GM12878 (cell line): Measurements from ENCODE around the gene C1orf50. TPM values are rescaled to one million over a fixed set of nuclear protein-coding genes. Genes with fewer than 3 reads are reported as not detected.

Source experiments
- ATAC-seq: fragments of 200-7000 bp; cut with Tn5 transposase; 3 replicates; pipeline ENCODE4 v1.9.1; 2020; ENCODE audit warnings: mild to moderate bottlenecking, moderate library complexity
- BruUV-seq: library from RNA; stranded (reverse); fragments of 400-500 nt; replicated peaks from 2 replicates; lab custom pipeline; 2021; lab: Mats Ljungman, UMichigan
- CTCF ChIA-PET: fragments of 300-600 bp; sonication (Branson Sonifier 250); formaldehyde crosslinking; extraction: SDS; loops from one replicate; lab custom pipeline; 2021; ENCODE audit warnings: inconsistent platforms; lab: Yijun Ruan, JAX
- POLR2A ChIA-PET: fragments of 350-600 bp; formaldehyde crosslinking; extraction: SDS; loops from one replicate; lab custom pipeline; 2021; ENCODE audit warnings: inconsistent platforms; lab: Charles Lee
- RAD21 ChIA-PET: fragments of 300-600 bp; sonication (Branson Sonifier 250); formaldehyde crosslinking; loops from one replicate; lab custom pipeline; 2023; ENCODE audit warnings: antibody characterized with exemption; ENCODE audit not compliant: unreplicated experiment; lab: Charles Lee
- SMC1A ChIA-PET: fragments of 300-600 bp; sonication (Branson Sonifier 250); formaldehyde crosslinking; loops from one replicate; lab custom pipeline; 2023; ENCODE audit not compliant: unreplicated experiment, uncharacterized antibody; lab: Charles Lee
- DNase-seq: peaks from one replicate; pipeline ENCODE4 v3.0.0-alpha.2; 2011; ENCODE audit warnings: low read depth, low spot score
- FAIRE-seq: peaks from 3 replicates; lab custom pipeline; 2011; peaks lifted over from hg19 to GRCh38; lab: Jason Lieb, UNC
- H2AFZ ChIP-seq: 2 replicates; pipeline ENCODE4 v1.6.0; 2011; ENCODE audit warnings: low read depth, low read length, control low read depth; ENCODE audit not compliant: control insufficient read depth
- H3K27ac ChIP-seq: 2 replicates; pipeline ENCODE4 v1.5.1; 2011; ENCODE audit warnings: control low read depth; ENCODE audit not compliant: control insufficient read depth, insufficient read depth
- H3K27me3 ChIP-seq, 2 experiments: replicated peaks in 1 of 2; 2 replicates each; pipeline versions ENCODE4 v1.6.0 to v1.6.1; 2011; ENCODE audit warnings: low read length in 1 of 2; ENCODE audit not compliant: control insufficient read depth in 2 of 2, insufficient read depth in 2 of 2
- H3K36me3 ChIP-seq, 2 experiments: 2 replicates each; pipeline ENCODE4 v1.5.1; 2011; ENCODE audit warnings: low read length in 1 of 2; ENCODE audit not compliant: control insufficient read depth in 2 of 2, insufficient read depth in 2 of 2
- H3K4me1 ChIP-seq: 2 replicates; pipeline ENCODE4 v1.6.1; 2011; ENCODE audit warnings: mild to moderate bottlenecking, low read length, moderate library complexity, mixed read lengths; ENCODE audit not compliant: control insufficient read depth, insufficient read depth
- H3K4me2 ChIP-seq: 2 replicates; pipeline ENCODE4 v1.6.0; 2011; ENCODE audit warnings: control low read depth; ENCODE audit not compliant: control insufficient read depth, insufficient read depth
- H3K4me3 ChIP-seq: fragments of 200-600 bp; sonication (generic); 2 replicates; pipeline ENCODE4 v1.5.1; 2016
- H3K79me2 ChIP-seq: 2 replicates; pipeline ENCODE4 v1.6.0; 2011; ENCODE audit warnings: low read length; ENCODE audit not compliant: control insufficient read depth, insufficient read depth
- H3K9ac ChIP-seq: 2 replicates; pipeline ENCODE4 v1.8.0; 2011; ENCODE audit warnings: low read length, control low read depth, mixed read lengths; ENCODE audit not compliant: control insufficient read depth, insufficient read depth
- H3K9me3 ChIP-seq: replicated peaks from 3 replicates; pipeline ENCODE4 v1.5.1; 2011; ENCODE audit warnings: mild to moderate bottlenecking, low read length; ENCODE audit not compliant: control insufficient read depth, insufficient read depth
- H4K20me1 ChIP-seq: 2 replicates; pipeline ENCODE4 v1.6.0; 2011; ENCODE audit not compliant: control insufficient read depth, insufficient read depth
- GABPA ChIP-seq: IDR thresholded peaks from 2 replicates; pipeline ENCODE4 v1.6.1; 2014; ENCODE audit warnings: antibody characterized with exemption, low read depth, mild to moderate bottlenecking, inconsistent platforms
- IRF4 ChIP-seq: IDR thresholded peaks from 2 replicates; pipeline ENCODE4 v1.6.1; 2011; ENCODE audit warnings: low read depth, low read length
- POLR2AphosphoS2 ChIP-seq: IDR thresholded peaks from 2 replicates; pipeline ENCODE4 v1.6.1; 2011; ENCODE audit warnings: low read depth, mild to moderate bottlenecking, low read length, improper control_type of control experiment, moderate library complexity
- RAD21 ChIP-seq: IDR thresholded peaks from 2 replicates; pipeline ENCODE4 v1.6.1; 2011; ENCODE audit warnings: mild to moderate bottlenecking, low read depth, low read length, moderate library complexity; ENCODE audit not compliant: insufficient read depth
- RUNX3 ChIP-seq: IDR thresholded peaks from 2 replicates; pipeline ENCODE4 v1.6.1; 2012; ENCODE audit warnings: low read length, inconsistent platforms
- SMC3 ChIP-seq: IDR thresholded peaks from 2 replicates; pipeline ENCODE4 v1.6.1; 2011; ENCODE audit warnings: low read length, improper control_type of control experiment, borderline replicate concordance
- in situ Hi-C: fragments of 300-500 bp; cut with MboI; formaldehyde crosslinking; loops from 9 replicates; pipeline ENCODE4 v1.14.3; 2018; ENCODE audit warnings: mixed read lengths
- intact Hi-C: fragments of 100-400 bp; cut with micrococcal nuclease; formaldehyde crosslinking; loops from one replicate; pipeline ENCODE4 v1.14.2; 2022; ENCODE audit not compliant: unreplicated experiment
- polyA plus RNA-seq, 11 experiments: library from polyadenylated mRNA; depleted of rRNA in 4 of 11; unstranded in 6 of 11; stranded (reverse) in 5 of 11; fragments of >200 nt; fragmentation: Nextera tagmentation in 4 of 11; fragmentation: Illumina TruSeq in 1 of 11; extraction: Ambion mirVana in 4 of 11; extraction: Trizol in 1 of 11; gene quantifications; 1 replicate in 1 of 11; 2 replicates in 10 of 11; pipeline versions ENCODE4 v1.2.1 to v1.2.3, GENCODE V29; 2011 to 2016; ENCODE audit warnings: inconsistent platforms in 2 of 11, missing spikeins in 2 of 11, low read depth in 1 of 11
- total RNA-seq, 4 experiments: library from RNA; depleted of rRNA in 3 of 4; stranded (reverse); fragments of >200 nt in 3 of 4; fragmentation: Illumina TruSeq in 1 of 4; extraction: Trizol in 1 of 4; gene quantifications; 2 replicates each; pipeline versions ENCODE4 v1.2.1 to v1.2.3, GENCODE V29; 2013 to 2021
- TF ChIP-seq, protein P1 (sequence below): fragments of 450-650 bp; IDR thresholded peaks from 2 replicates; pipeline ENCODE4 v1.6.1; 2018; ENCODE audit warnings: borderline replicate concordance, mild to moderate bottlenecking; ENCODE audit not compliant: partially characterized antibody
- TF ChIP-seq, protein P2 (sequence below), 3 experiments: IDR thresholded peaks in 2 of 3; conservative IDR thresholded peaks in 1 of 3; 2 replicates each; pipeline ENCODE4 v1.5.1; 2011; ENCODE audit warnings: low read depth in 3 of 3, low read length in 3 of 3, mild to moderate bottlenecking in 3 of 3, control low read depth in 2 of 3, moderate library complexity in 2 of 3, inconsistent platforms in 1 of 3, mixed read lengths in 1 of 3; ENCODE audit not compliant: control insufficient read depth in 2 of 3, insufficient read depth in 1 of 3; ENCODE audit errors: extremely low read depth in 1 of 3

The C1orf50 gene
- total and polyA plus RNA-seq, 10 of the 15 experiments (the other 5 are each of a cell fraction or from before 2014, with no cell fraction given) = 1.2 to 10.7 (median 6.7) TPM

- TF ChIP-seq POLR2AphosphoS2 (no peak), RUNX3 (peak; percentile 69), IRF4 (peak; percentile 48; the same call in 1 of the 2 replicates), GABPA (no peak), SMC3 (peak; percentile 73; the same call in 1 of the 2 replicates), RAD21 (peak; percentile 85)
- TF ChIP-seq, protein P1, sequence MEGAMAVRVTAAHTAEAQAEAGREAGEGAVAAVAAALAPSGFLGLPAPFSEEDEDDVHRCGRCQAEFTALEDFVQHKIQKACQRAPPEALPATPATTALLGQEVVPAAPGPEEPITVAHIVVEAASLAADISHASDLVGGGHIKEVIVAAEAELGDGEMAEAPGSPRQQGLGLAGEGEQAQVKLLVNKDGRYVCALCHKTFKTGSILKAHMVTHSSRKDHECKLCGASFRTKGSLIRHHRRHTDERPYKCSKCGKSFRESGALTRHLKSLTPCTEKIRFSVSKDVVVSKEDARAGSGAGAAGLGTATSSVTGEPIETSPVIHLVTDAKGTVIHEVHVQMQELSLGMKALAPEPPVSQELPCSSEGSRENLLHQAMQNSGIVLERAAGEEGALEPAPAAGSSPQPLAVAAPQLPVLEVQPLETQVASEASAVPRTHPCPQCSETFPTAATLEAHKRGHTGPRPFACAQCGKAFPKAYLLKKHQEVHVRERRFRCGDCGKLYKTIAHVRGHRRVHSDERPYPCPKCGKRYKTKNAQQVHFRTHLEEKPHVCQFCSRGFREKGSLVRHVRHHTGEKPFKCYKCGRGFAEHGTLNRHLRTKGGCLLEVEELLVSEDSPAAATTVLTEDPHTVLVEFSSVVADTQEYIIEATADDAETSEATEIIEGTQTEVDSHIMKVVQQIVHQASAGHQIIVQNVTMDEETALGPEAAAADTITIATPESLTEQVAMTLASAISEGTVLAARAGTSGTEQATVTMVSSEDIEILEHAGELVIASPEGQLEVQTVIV = no peak
- TF ChIP-seq, protein P2, sequence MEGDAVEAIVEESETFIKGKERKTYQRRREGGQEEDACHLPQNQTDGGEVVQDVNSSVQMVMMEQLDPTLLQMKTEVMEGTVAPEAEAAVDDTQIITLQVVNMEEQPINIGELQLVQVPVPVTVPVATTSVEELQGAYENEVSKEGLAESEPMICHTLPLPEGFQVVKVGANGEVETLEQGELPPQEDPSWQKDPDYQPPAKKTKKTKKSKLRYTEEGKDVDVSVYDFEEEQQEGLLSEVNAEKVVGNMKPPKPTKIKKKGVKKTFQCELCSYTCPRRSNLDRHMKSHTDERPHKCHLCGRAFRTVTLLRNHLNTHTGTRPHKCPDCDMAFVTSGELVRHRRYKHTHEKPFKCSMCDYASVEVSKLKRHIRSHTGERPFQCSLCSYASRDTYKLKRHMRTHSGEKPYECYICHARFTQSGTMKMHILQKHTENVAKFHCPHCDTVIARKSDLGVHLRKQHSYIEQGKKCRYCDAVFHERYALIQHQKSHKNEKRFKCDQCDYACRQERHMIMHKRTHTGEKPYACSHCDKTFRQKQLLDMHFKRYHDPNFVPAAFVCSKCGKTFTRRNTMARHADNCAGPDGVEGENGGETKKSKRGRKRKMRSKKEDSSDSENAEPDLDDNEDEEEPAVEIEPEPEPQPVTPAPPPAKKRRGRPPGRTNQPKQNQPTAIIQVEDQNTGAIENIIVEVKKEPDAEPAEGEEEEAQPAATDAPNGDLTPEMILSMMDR (IDR thresholded peaks at IDR 0.05 in 2 of 3, conservative IDR thresholded peaks at IDR 0.05 in 1 of 3; ENCODE audit: control insufficient read depth in 2 of 3, extremely low read depth in 1 of 3, insufficient read depth in 1 of 3, low read depth in 3 of 3, low read length in 3 of 3) = peak; percentile 69 to 76 (median 71)
- TF ChIP-seq, all 136 proteins: peak for 5
- no TSS peak for BruUV-seq
- Histone ChIP-seq H2AFZ (no peak overlapping the region), H3K9ac (no peak overlapping the region), H3K9me3 (no peaks in the 10 kb centered on the region), H4K20me1 (no peaks in the 10 kb centered on the region), H3K27me3 (no peaks in the 10 kb centered on the region), H3K27ac (no peak overlapping the region), H3K4me3 (no peak overlapping the region), H3K36me3 (peaks cover 10 to 29% of the 10 kb centered on the region in 2 experiments), H3K79me2 (no peaks in the 10 kb centered on the region), H3K4me2 (no peak overlapping the region), H3K4me1 (peaks cover 5% of the 10 kb centered on the region; the same call in 1 of the 2 replicates)
- ATAC-seq (peak; percentile 77), FAIRE-seq (peak; percentile 75), DNase-seq (no peak)
- POLR2A ChIA-PET = interaction anchor here (0.9 to 1.9 kb wide), 3 partner anchors 9 to 296 kb away, joined by 3 to 7 read pairs (median 4); partner anchors contain the start of genes C1orf50 and P3H1
- in situ Hi-C loops (no loop called here), intact Hi-C loops (loop anchor here (1.0 to 2.0 kb wide), 2 partner anchors 135 to 295 kb away; no protein-coding TSS in a partner anchor)
- SMC1A ChIA-PET = interaction anchor here (0.9 to 5.6 kb wide), 14 partner anchors 10 to 299 kb away, joined by 3 to 53 read pairs (median 5); partner anchors contain the start of genes C1orf50, P3H1 and SVBP
- CTCF ChIA-PET = interaction anchor here (0.7 to 3.0 kb wide), 31 partner anchors 9 to 637 kb away, joined by 3 to 60 read pairs (median 4); partner anchors contain the start of genes C1orf50, ERMAP, P3H1 and SVBP
- RAD21 ChIA-PET = interaction anchor here (0.8 to 5.2 kb wide), 9 partner anchors 10 to 296 kb away, joined by 3 to 92 read pairs (median 4); partner anchors contain the start of genes C1orf50, P3H1 and ZNF691
Measured at GRCh38 chr1:42777852-42778251, 10.8 kb downstream of the C1orf50 start.
